ENCODE data around the gene EMX2.

DNA sequence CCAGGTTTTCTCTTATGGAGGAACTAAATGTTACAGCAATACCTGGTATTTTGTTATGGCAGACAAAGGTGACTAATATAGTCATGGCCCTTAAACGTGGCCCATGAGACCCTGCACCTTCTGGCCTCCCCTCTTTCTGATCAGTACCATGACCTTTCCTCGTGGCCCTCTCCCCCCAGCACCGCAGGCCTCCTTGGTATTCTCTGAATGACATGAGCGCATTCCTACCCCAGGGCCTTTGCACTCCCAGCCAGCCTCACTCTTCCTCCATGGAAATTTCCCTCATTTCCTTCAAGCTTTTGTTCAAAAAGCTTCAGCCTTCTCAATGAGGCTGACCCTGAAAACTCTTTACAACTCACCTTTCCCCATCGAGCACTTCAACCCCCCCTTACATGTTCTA lies 46.5 kb upstream of the EMX2 start:
- TF ChIP-seq ZNF544 (tag by site-specific recombination; IDR thresholded peaks at IDR 0.05), result no peak
- TF ChIP-seq, protein P1, sequence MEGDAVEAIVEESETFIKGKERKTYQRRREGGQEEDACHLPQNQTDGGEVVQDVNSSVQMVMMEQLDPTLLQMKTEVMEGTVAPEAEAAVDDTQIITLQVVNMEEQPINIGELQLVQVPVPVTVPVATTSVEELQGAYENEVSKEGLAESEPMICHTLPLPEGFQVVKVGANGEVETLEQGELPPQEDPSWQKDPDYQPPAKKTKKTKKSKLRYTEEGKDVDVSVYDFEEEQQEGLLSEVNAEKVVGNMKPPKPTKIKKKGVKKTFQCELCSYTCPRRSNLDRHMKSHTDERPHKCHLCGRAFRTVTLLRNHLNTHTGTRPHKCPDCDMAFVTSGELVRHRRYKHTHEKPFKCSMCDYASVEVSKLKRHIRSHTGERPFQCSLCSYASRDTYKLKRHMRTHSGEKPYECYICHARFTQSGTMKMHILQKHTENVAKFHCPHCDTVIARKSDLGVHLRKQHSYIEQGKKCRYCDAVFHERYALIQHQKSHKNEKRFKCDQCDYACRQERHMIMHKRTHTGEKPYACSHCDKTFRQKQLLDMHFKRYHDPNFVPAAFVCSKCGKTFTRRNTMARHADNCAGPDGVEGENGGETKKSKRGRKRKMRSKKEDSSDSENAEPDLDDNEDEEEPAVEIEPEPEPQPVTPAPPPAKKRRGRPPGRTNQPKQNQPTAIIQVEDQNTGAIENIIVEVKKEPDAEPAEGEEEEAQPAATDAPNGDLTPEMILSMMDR (tag by site-specific recombination; IDR thresholded peaks at IDR 0.05), result no peak
- no peak for TF ChIP-seq ZNF221 (tag by site-specific recombination; IDR thresholded peaks at IDR 0.05; ENCODE audit: borderline replicate concordance)
- TF ChIP-seq, protein P2, sequence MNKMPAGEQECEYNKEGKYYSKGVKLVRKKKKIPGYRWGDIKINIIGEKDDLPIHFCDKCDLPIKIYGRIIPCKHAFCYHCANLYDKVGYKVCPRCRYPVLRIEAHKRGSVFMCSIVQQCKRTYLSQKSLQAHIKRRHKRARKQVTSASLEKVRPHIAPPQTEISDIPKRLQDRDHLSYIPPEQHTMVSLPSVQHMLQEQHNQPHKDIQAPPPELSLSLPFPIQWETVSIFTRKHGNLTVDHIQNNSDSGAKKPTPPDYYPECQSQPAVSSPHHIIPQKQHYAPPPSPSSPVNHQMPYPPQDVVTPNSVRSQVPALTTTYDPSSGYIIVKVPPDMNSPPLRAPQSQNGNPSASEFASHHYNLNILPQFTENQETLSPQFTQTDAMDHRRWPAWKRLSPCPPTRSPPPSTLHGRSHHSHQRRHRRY (tag by site-specific recombination; IDR thresholded peaks at IDR 0.05), result no peak
- TF ChIP-seq ZNF169 (tag by site-specific recombination; IDR thresholded peaks at IDR 0.05), result no peak
- no peak for TF ChIP-seq ZNF548 (tag by site-specific recombination; IDR thresholded peaks at IDR 0.05)
- no peak for TF ChIP-seq BCL11A (tag by site-specific recombination; IDR thresholded peaks at IDR 0.05; ENCODE audit: low read depth)
- TF ChIP-seq, protein P3, sequence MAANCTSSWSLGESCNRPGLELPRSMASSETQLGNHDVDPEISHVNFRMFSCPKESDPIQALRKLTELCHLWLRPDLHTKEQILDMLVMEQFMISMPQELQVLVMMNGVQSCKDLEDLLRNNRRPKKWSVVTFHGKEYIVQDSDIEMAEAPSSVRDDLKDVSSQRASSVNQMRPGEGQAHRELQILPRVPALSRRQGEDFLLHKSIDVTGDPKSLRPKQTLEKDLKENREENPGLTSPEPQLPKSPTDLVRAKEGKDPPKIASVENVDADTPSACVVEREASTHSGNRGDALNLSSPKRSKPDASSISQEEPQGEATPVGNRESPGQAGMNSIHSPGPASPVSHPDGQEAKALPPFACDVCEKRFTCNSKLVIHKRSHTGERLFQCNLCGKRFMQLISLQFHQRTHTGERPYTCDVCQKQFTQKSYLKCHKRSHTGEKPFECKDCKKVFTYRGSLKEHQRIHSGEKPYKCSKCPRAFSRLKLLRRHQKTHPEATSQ (tag by site-specific recombination; IDR thresholded peaks at IDR 0.05), result no peak
- TF ChIP-seq KLF7 (tag by site-specific recombination; IDR thresholded peaks at IDR 0.05; ENCODE audit: borderline replicate concordance), result no peak
- no peak for TF ChIP-seq ZNF121 (tag by site-specific recombination; IDR thresholded peaks at IDR 0.05)
- TF ChIP-seq, protein P4, sequence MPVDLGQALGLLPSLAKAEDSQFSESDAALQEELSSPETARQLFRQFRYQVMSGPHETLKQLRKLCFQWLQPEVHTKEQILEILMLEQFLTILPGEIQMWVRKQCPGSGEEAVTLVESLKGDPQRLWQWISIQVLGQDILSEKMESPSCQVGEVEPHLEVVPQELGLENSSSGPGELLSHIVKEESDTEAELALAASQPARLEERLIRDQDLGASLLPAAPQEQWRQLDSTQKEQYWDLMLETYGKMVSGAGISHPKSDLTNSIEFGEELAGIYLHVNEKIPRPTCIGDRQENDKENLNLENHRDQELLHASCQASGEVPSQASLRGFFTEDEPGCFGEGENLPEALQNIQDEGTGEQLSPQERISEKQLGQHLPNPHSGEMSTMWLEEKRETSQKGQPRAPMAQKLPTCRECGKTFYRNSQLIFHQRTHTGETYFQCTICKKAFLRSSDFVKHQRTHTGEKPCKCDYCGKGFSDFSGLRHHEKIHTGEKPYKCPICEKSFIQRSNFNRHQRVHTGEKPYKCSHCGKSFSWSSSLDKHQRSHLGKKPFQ (tag by site-specific recombination; IDR thresholded peaks at IDR 0.05), result no peak
- TF ChIP-seq SP2 (tag by site-specific recombination; IDR thresholded peaks at IDR 0.05), result no peak
- TF ChIP-seq, protein P5, sequence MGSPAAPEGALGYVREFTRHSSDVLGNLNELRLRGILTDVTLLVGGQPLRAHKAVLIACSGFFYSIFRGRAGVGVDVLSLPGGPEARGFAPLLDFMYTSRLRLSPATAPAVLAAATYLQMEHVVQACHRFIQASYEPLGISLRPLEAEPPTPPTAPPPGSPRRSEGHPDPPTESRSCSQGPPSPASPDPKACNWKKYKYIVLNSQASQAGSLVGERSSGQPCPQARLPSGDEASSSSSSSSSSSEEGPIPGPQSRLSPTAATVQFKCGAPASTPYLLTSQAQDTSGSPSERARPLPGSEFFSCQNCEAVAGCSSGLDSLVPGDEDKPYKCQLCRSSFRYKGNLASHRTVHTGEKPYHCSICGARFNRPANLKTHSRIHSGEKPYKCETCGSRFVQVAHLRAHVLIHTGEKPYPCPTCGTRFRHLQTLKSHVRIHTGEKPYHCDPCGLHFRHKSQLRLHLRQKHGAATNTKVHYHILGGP (tag by site-specific recombination; IDR thresholded peaks at IDR 0.05), result no peak
- TF ChIP-seq ZNF529 (tag by site-specific recombination; IDR thresholded peaks at IDR 0.05; ENCODE audit: insufficient replicate concordance), result no peak

Data from HEK293 (cell line).